A204.1 (cell line): Measurements from ENCODE around the gene PHOSPHO2.

Source experiments
- FAIRE-seq: peaks from 2 replicates; lab custom pipeline; 2012; peaks lifted over from hg19 to GRCh38; lab: Jason Lieb, UNC

PHOSPHO2 gene

GRCh38 chr2:169694113-169694893, at the start of gene PHOSPHO2, which contains the start of gene CFAP210:
Gene PHOSPHO2 (plus strand): TSS chr2:169694469. CDS start chr2:169700972, 6,503 bp downstream.
Gene CFAP210 (minus strand): TSS chr2:169694405. CDS start chr2:169694327, 78 bp downstream.
- peak; percentile 94 for FAIRE-seq

- peak; percentile 72 for FAIRE-seq
These were observed 46.8 kb upstream of the PHOSPHO2 start for GRCh38 chr2:169647496-169647895.

GRCh38 chr2:169649278-169649677, 45.0 kb upstream of the PHOSPHO2 start:
- no peak for FAIRE-seq

GRCh38 chr2:169653636-169654035, 40.6 kb upstream of the PHOSPHO2 start:
- FAIRE-seq = no peak

- no peak for FAIRE-seq
These were observed 38.1 kb upstream of the PHOSPHO2 start for GRCh38 chr2:169656164-169656563.

- no peak for FAIRE-seq
These were observed 35.4 kb upstream of the PHOSPHO2 start for GRCh38 chr2:169658877-169659276.

GRCh38 chr2:169659320-169659719, 34.9 kb upstream of the PHOSPHO2 start:
- FAIRE-seq = no peak

- no peak for FAIRE-seq
These were observed 33.0 kb upstream of the PHOSPHO2 start for GRCh38 chr2:169661265-169661664.

- FAIRE-seq = no peak
These were observed 31.5 kb upstream of the PHOSPHO2 start for GRCh38 chr2:169662744-169663143.

- FAIRE-seq = no peak
These were observed 31.0 kb upstream of the PHOSPHO2 start for GRCh38 chr2:169663247-169663646.

GRCh38 chr2:169664600-169664977, 29.7 kb upstream of the PHOSPHO2 start:
- no peak for FAIRE-seq

- FAIRE-seq = no peak
These were observed 29.0 kb upstream of the PHOSPHO2 start for GRCh38 chr2:169664978-169665930.

- no peak for FAIRE-seq
These were observed 26.7 kb upstream of the PHOSPHO2 start for GRCh38 chr2:169667583-169667982.

- FAIRE-seq = no peak
These were observed 24.0 kb upstream of the PHOSPHO2 start for GRCh38 chr2:169670215-169670651.

GRCh38 chr2:169670937-169671336, 23.3 kb upstream of the PHOSPHO2 start:
- no peak for FAIRE-seq

- FAIRE-seq = no peak
These were observed 21.9 kb upstream of the PHOSPHO2 start for GRCh38 chr2:169672406-169672805.

GRCh38 chr2:169673106-169673505, 21.2 kb upstream of the PHOSPHO2 start:
- FAIRE-seq = no peak

GRCh38 chr2:169673921-169674320, 20.3 kb upstream of the PHOSPHO2 start:
- FAIRE-seq = no peak

GRCh38 chr2:169676357-169676756, 17.9 kb upstream of the PHOSPHO2 start:
- FAIRE-seq = no peak

GRCh38 chr2:169676850-169677249, 17.4 kb upstream of the PHOSPHO2 start:
- FAIRE-seq = no peak

GRCh38 chr2:169683054-169683424, 11.2 kb upstream of the PHOSPHO2 start:
- FAIRE-seq = no peak

GRCh38 chr2:169683425-169684134, 10.7 kb upstream of the PHOSPHO2 start:
- no peak for FAIRE-seq
